GM18526 (cell line): ENCODE measurements around the gene LCE3B.

Source experiments
- POLR2A ChIP-seq: IDR thresholded peaks from 3 replicates; pipeline ENCODE4 v1.6.1; 2011; ENCODE audit not compliant: insufficient read length; ENCODE audit errors: extremely low read depth

Gene LCE3B

GRCh38 chr1:152613511-152613910 is at the start of gene LCE3B:
LCE3B (plus strand) TSS chr1:152613811; CDS start chr1:152613811, 0 bp downstream.
- TF ChIP-seq POLR2A = no peak

GRCh38 chr1:152565115-152565514 is 48.5 kb upstream of the LCE3B start:
- no peak for TF ChIP-seq POLR2A

- TF ChIP-seq POLR2A = no peak
Measured at GRCh38 chr1:152565535-152566215, 47.9 kb upstream of the LCE3B start.

GRCh38 chr1:152566681-152567080 is 46.9 kb upstream of the LCE3B start, which contains the start of gene LCE3E:
LCE3E (minus strand) TSS chr1:152566780; CDS start chr1:152566208, 572 bp downstream.
- TF ChIP-seq POLR2A = no peak

- no peak for TF ChIP-seq POLR2A
Measured at GRCh38 chr1:152577168-152577567, 36.4 kb upstream of the LCE3B start.

GRCh38 chr1:152580433-152580832 is 33.2 kb upstream of the LCE3B start, which contains the start of gene LCE3D:
LCE3D (minus strand) TSS chr1:152580516; CDS start chr1:152579936, 580 bp downstream.
- TF ChIP-seq POLR2A = no peak

- no peak for TF ChIP-seq POLR2A
Measured at GRCh38 chr1:152582647-152583046, 31.0 kb upstream of the LCE3B start.

- TF ChIP-seq POLR2A = no peak
Measured at GRCh38 chr1:152585586-152585985, 28.0 kb upstream of the LCE3B start.

GRCh38 chr1:152596986-152597385 is 16.6 kb upstream of the LCE3B start:
- TF ChIP-seq POLR2A = no peak

- no peak for TF ChIP-seq POLR2A
Measured at GRCh38 chr1:152599934-152600333, 13.7 kb upstream of the LCE3B start, which contains the start of gene LCE3C. LCE3C (plus strand) TSS chr1:152600234; CDS start chr1:152600732, 498 bp downstream.

GRCh38 chr1:152621993-152622392 is 8.4 kb downstream of the LCE3B start:
- no peak for TF ChIP-seq POLR2A

- TF ChIP-seq POLR2A = no peak
Measured at GRCh38 chr1:152622803-152623202, 9.2 kb downstream of the LCE3B start, which contains the start of gene LCE3A. LCE3A (minus strand) TSS chr1:152623103; CDS start chr1:152623103, 0 bp downstream.

- TF ChIP-seq POLR2A = no peak
Measured at GRCh38 chr1:152623203-152623844, 9.7 kb downstream of the LCE3B start.

GRCh38 chr1:152626744-152627143 is 13.1 kb downstream of the LCE3B start:
- no peak for TF ChIP-seq POLR2A

GRCh38 chr1:152630596-152630995 is 17.0 kb downstream of the LCE3B start:
- no peak for TF ChIP-seq POLR2A

GRCh38 chr1:152640351-152640750 is 26.7 kb downstream of the LCE3B start:
- no peak for TF ChIP-seq POLR2A
